GM10248 (cell line): ENCODE data around the gene KIRREL3.
"Not testable (repeated sequence)": the region's sequence is repeated elsewhere in the genome, so short reads cannot be mapped to it uniquely, and the experiment has no call there.

Experiments
- CTCF ChIA-PET: fragments of 300-600 bp; sonication (Branson Sonifier 250); formaldehyde crosslinking; extraction: SDS; loops from one replicate; lab custom pipeline; 2021; ENCODE audit warnings: antibody characterized with exemption; lab: Yijun Ruan, JAX
- POLR2A ChIA-PET: fragments of 350-650 bp; sonication (Branson Sonifier 250); formaldehyde crosslinking; extraction: SDS; loops from one replicate; lab custom pipeline; 2020; ENCODE audit warnings: antibody characterized with exemption; lab: Yijun Ruan, JAX
- DNase-seq: peaks from one replicate; pipeline ENCODE4 v3.0.0; 2012; ENCODE audit errors: extremely low spot score
- CTCF ChIP-seq: IDR thresholded peaks from 2 replicates; pipeline ENCODE4 v1.5.1; 2012; ENCODE audit warnings: mild to moderate bottlenecking, low read depth; ENCODE audit errors: extremely low read depth, missing control alignments, control extremely low read depth

The KIRREL3 gene

GRCh38 chr11:126378763-126379162 is 621.8 kb downstream of the KIRREL3 start:
- no peak for TF ChIP-seq CTCF
- no peak for DNase-seq
- ChIA-PET CTCF (no interaction called here), POLR2A (no interaction called here)

GRCh38 chr11:126375726-126376125 is 624.8 kb downstream of the KIRREL3 start:
- DNase-seq, result no peak
- no peak for TF ChIP-seq CTCF
- ChIA-PET POLR2A (no interaction called here), CTCF (no interaction called here)

GRCh38 chr11:126374562-126375300 is 625.8 kb downstream of the KIRREL3 start:
- POLR2A ChIA-PET, CTCF ChIA-PET, DNase-seq: not testable (repeated sequence)

- CTCF ChIA-PET, DNase-seq, POLR2A ChIA-PET: not testable (repeated sequence)
Observed at GRCh38 chr11:126373389-126374066, 627.0 kb downstream of the KIRREL3 start.
